Neutrophil (primary cell): Measurements from ENCODE around the gene CKS1B.
A peak's percentile ranks its signal among the peaks of the same experiment; 100 is the strongest.

Experiments used
- H3K27ac ChIP-seq: fragments of 200-600 bp; sonication (generic); 2 replicates; pipeline ENCODE4 v1.5.1; 2016; ENCODE audit warnings: mild to moderate bottlenecking, moderate library complexity
- H3K27me3 ChIP-seq: fragments of 200-600 bp; sonication (generic); 2 replicates; pipeline ENCODE4 v1.6.0; 2016; ENCODE audit warnings: mild to moderate bottlenecking
- H3K36me3 ChIP-seq: fragments of 200-600 bp; sonication (generic); 2 replicates; pipeline ENCODE4 v1.5.1; 2017
- H3K4me1 ChIP-seq, 2 experiments: fragments of 200-600 bp in 1 of 2; sonication (generic) in 1 of 2; 1 replicate in 1 of 2; 2 replicates in 1 of 2; pipeline versions ENCODE4 v1.5.1 to v1.6.1; 2013 to 2016; ENCODE audit warnings: low read depth in 1 of 2, low read length in 1 of 2, mild to moderate bottlenecking in 1 of 2, moderate library complexity in 1 of 2; ENCODE audit not compliant: control insufficient read depth in 1 of 2, insufficient read depth in 1 of 2
- H3K4me3 ChIP-seq, 2 experiments: fragments of 200-600 bp in 1 of 2; sonication (generic) in 1 of 2; 1 replicate in 1 of 2; 2 replicates in 1 of 2; pipeline ENCODE4 v1.5.1; 2013 to 2016; ENCODE audit warnings: low read depth in 1 of 2, low read length in 1 of 2, mild to moderate bottlenecking in 1 of 2, moderate library complexity in 1 of 2
- H3K9me3 ChIP-seq: fragments of 200-600 bp; sonication (generic); 2 replicates; pipeline ENCODE4 v1.5.1; 2016
- CTCF ChIP-seq: fragments of 200-600 bp; sonication (generic); IDR thresholded peaks from 2 replicates; pipeline ENCODE4 v1.5.1; 2016; ENCODE audit warnings: antibody characterized with exemption

CKS1B gene

GRCh38 chr1:154940213-154940560 lies 34.3 kb upstream of the CKS1B start:
- H3K27ac ChIP-seq, result no peak overlapping the region
- TF ChIP-seq CTCF, result no peak
- H3K4me1 ChIP-seq, result peaks cover 39 to 44% of the 10 kb centered on the region in 2 experiments

GRCh38 chr1:154940651-154941194 lies 33.8 kb upstream of the CKS1B start:
- no peak overlapping the region for H3K27ac ChIP-seq
- TF ChIP-seq CTCF, result no peak

More at GRCh38 chr1:154940213-154940560, 34.3 kb upstream of the CKS1B start:
- Histone ChIP-seq H3K27me3 (no peaks in the 10 kb centered on the region), H3K4me3 (no peak overlapping the region), H3K36me3 (peaks cover 12% of the 10 kb centered on the region), H3K9me3 (no peaks in the 10 kb centered on the region)

GRCh38 chr1:154941333-154942013 lies 33.0 kb upstream of the CKS1B start:
- Histone ChIP-seq H3K27ac (no peak overlapping the region), H3K9me3 (no peaks in the 10 kb centered on the region), H3K4me1 (peaks cover 32 to 36% of the 10 kb centered on the region in 2 experiments), H3K27me3 (no peaks in the 10 kb centered on the region), H3K36me3 (peaks cover 25% of the 10 kb centered on the region), H3K4me3 (no peak overlapping the region)
- no peak for TF ChIP-seq CTCF

More at GRCh38 chr1:154940651-154941194, 33.8 kb upstream of the CKS1B start:
- Histone ChIP-seq H3K27me3 (no peaks in the 10 kb centered on the region), H3K4me1 (peaks cover 39 to 43% of the 10 kb centered on the region in 2 experiments), H3K4me3 (no peak overlapping the region), H3K9me3 (no peaks in the 10 kb centered on the region), H3K36me3 (peaks cover 18% of the 10 kb centered on the region)

- H3K9me3 ChIP-seq, result no peaks in the 10 kb centered on the region
- no peak overlapping the region for H3K4me3 ChIP-seq
- peaks cover 25 to 28% of the 10 kb centered on the region in 2 experiments for H3K4me1 ChIP-seq
- H3K27me3 ChIP-seq, result no peaks in the 10 kb centered on the region
- peak overlapping the region; percentile 77 for H3K27ac ChIP-seq
- no peak for TF ChIP-seq CTCF
- H3K36me3 ChIP-seq, result peaks cover 47% of the 10 kb centered on the region
Observed at GRCh38 chr1:154943649-154944400, 30.7 kb upstream of the CKS1B start.

- no peak for TF ChIP-seq CTCF
- H3K27ac ChIP-seq, result peak overlapping the region; percentile 77
- H3K27me3 ChIP-seq, result no peaks in the 10 kb centered on the region
- peaks cover 25 to 28% of the 10 kb centered on the region in 2 experiments for H3K4me1 ChIP-seq
- no peak overlapping the region for H3K4me3 ChIP-seq
- H3K36me3 ChIP-seq, result peaks cover 53% of the 10 kb centered on the region
- no peaks in the 10 kb centered on the region for H3K9me3 ChIP-seq
Observed at GRCh38 chr1:154944401-154945159, 29.9 kb upstream of the CKS1B start.
